Stomach smooth muscle (tissue), 2 donors: ENCODE measurements around the gene TADA2A.

Experiments used
- H3K27ac ChIP-seq: one replicate; pipeline ENCODE4 v1.7.0; 2013; ENCODE audit warnings: mild to moderate bottlenecking, low read length, inconsistent platforms
- H3K27me3 ChIP-seq, 2 donors: one replicate each; pipeline ENCODE4 v1.7.0; 2013; ENCODE audit warnings: low read length in 2 of 2; ENCODE audit not compliant: insufficient read depth in 2 of 2, control insufficient read depth in 1 of 2
- H3K36me3 ChIP-seq, 2 donors: one replicate each; pipeline ENCODE4 v1.7.0; 2013; ENCODE audit warnings: low read length in 2 of 2; ENCODE audit not compliant: control insufficient read depth in 2 of 2, insufficient read depth in 2 of 2
- H3K4me1 ChIP-seq: one replicate; pipeline ENCODE4 v1.7.0; 2013; ENCODE audit warnings: low read length; ENCODE audit not compliant: control insufficient read depth, insufficient read depth
- H3K4me3 ChIP-seq, 2 donors: one replicate each; pipeline ENCODE4 v1.7.0; 2013; ENCODE audit warnings: low read length in 2 of 2
- H3K9ac ChIP-seq, 2 donors: one replicate each; pipeline ENCODE4 v1.7.0; 2013; ENCODE audit warnings: low read length in 2 of 2, mild to moderate bottlenecking in 1 of 2
- H3K9me3 ChIP-seq, 2 donors: one replicate each; pipeline ENCODE4 v1.7.0; 2013; ENCODE audit warnings: low read length in 2 of 2; ENCODE audit not compliant: control insufficient read depth in 2 of 2
- donor health status: healthy.
- donor health status: Pancreatic carcinoma.

Gene TADA2A

DNA sequence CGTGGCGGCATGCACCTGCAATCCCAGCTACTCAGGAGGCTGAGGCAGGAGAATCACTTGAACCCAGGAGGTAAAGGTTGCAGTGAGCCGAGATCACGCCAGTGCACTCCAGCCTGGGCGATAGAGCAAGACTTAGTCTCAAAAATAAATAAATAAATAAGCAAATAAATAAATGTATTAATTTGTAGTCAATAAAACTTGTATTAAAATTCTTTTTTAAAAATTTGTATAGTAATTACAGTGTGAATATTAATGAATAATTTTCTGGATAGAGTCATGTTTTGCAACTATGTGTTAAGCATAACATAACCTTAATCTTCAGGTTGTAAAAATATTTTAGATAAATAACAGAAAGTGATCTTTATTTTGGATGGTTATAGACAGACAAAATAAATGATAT is 55.8 kb downstream of the TADA2A start:
- H3K9me3 ChIP-seq, result no peaks in the 10 kb centered on the region
- H3K4me3 ChIP-seq, result no peak overlapping the region
- peaks cover 11 to 16% of the 10 kb centered on the region in 2 donors for H3K36me3 ChIP-seq
- H3K4me1 ChIP-seq, result no peaks in the 10 kb centered on the region
- H3K27me3 ChIP-seq, result no peaks in the 10 kb centered on the region
- no peak overlapping the region for H3K9ac ChIP-seq
- H3K27ac ChIP-seq, result no peak overlapping the region

DNA sequence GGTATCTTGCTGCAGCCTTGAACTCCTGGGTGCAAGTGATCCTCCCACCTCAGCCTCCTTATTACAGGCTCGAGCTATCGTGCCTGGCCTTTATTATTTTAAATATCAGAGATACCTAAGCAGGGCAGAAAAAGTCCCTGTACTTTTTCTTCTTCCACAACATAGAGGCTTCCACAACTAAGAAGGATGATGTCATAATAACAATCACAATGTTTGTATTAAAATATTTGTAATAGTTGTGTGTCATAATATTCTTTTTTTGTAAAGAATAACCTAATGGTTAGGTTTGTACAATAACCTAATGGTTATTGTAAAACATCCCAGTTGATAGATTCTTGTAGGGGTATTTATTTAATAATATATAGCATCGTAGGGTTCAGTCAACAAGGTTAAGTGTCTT is 56.4 kb downstream of the TADA2A start:
- Histone ChIP-seq H3K27me3 (no peaks in the 10 kb centered on the region), H3K4me1 (no peaks in the 10 kb centered on the region), H3K27ac (no peak overlapping the region), H3K36me3 (peaks cover 11 to 16% of the 10 kb centered on the region in 2 donors), H3K9me3 (no peaks in the 10 kb centered on the region), H3K9ac (no peak overlapping the region), H3K4me3 (no peak overlapping the region)

DNA sequence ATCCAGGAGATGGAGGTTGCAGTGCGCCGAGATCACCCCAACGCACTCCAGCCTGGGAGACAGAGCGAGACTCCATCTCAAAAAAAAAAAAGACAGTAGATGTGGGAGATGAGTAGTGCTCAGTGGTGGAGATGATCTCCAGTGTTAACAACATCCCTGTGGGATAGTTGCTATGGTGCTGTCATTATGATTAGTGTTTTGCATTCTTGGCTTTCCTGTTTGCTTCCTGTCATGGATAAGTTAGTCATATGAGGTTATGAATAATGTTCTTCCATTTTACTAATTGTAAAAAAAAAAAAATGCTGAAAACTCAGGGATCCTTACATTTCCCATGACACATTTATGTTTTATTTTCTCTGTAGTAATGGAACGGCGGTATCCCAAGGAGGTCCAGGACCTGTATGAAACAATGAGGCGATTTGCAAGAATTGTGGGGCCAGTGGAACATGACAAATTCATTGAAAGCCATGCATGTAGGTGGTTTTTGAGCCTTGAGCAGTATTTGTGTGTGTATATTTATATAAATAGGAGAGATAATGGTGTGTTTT is 58.5 kb downstream of the TADA2A start:
- Histone ChIP-seq H3K9me3 (no peaks in the 10 kb centered on the region), H3K4me1 (no peaks in the 10 kb centered on the region), H3K27ac (no peak overlapping the region), H3K27me3 (no peaks in the 10 kb centered on the region), H3K36me3 (peaks cover 7 to 16% of the 10 kb centered on the region in 2 donors), H3K9ac (no peak overlapping the region), H3K4me3 (no peak overlapping the region)

DNA sequence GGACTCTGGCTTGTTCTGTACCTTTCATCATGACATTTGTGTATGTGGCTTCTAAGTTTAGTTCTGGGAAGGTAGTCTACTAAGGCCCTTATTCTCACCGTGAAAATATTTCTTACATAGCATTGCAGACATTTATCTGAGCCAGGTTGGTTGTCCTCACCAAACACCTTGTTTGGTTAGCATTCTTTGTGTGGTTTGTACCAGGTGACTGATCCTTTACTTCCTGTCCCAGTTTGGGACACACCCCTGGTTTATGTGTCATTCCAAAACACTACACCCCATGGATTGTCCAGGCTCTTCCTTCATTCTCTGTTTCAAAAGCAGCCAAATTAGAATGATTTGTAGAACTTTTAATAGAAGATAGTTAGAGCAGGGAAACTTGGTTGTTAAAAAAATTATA is 59.8 kb downstream of the TADA2A start:
- no peaks in the 10 kb centered on the region for H3K27me3 ChIP-seq

DNA sequence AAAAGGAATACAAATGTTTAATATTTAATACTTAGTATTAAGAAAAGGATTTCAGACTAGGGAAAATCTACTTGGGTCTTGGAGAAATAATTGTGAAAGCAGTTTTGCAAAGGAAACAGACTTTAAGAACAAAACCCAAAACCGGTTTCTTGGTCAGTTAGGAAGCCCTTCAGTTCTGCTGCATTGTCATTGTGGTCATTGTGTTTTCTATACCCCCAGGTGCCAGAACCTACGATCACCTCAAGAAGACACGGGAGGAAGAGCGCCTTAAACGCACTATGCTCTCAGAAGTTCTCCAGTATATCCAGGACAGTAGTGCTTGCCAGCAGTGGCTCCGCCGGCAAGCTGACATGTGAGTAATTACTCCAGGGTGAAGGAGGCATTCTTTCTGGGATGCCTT is 63.5 kb downstream of the TADA2A start:
- H3K4me1 ChIP-seq, result no peaks in the 10 kb centered on the region
- H3K27ac ChIP-seq, result no peak overlapping the region
- H3K27me3 ChIP-seq, result no peaks in the 10 kb centered on the region
- no peak overlapping the region for H3K4me3 ChIP-seq
- H3K36me3 ChIP-seq, result peaks cover 27 to 30% of the 10 kb centered on the region in 2 donors
- H3K9ac ChIP-seq, result no peak overlapping the region
- no peaks in the 10 kb centered on the region for H3K9me3 ChIP-seq

More for the DNA sequence above, 59.8 kb downstream of the TADA2A start:
- peaks cover 13 to 18% of the 10 kb centered on the region in 2 donors for H3K36me3 ChIP-seq
- no peaks in the 10 kb centered on the region for H3K4me1 ChIP-seq
- H3K9ac ChIP-seq, result no peak overlapping the region
- H3K4me3 ChIP-seq, result no peak overlapping the region
- no peak overlapping the region for H3K27ac ChIP-seq
- no peaks in the 10 kb centered on the region for H3K9me3 ChIP-seq

DNA sequence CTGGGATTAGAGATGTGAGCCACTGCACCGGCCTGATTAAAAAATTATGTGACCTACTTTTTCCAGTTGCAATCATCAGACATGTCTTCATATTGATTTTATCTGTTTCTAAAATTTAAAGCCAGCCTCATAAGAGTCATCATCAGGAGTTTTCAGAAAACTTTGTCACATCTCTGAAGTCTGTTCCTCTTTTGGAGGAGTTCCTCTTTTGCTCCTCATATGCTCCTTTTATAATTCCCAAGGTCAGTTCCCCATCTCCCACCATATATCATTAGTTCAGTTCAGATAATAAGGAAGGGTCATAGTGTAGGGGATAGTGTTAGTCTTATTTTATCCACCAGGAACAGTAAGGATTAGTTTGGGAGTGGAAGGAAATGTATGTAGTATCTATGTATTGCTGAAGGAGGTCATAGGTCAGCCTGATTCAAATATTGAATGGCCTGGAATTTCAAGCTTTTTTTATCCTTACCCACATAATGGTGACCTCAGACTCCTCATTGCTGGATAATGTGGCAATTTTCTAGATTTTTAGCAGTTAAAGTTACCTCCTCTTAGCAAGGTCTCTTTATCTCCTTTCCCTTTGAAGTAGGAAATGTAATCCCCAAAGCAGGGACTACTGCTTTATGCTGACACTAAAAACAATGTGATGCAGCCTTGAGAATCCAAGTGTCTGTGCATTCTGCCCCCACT is 69.2 kb downstream of the TADA2A start:
- no peaks in the 10 kb centered on the region for H3K9me3 ChIP-seq
- no peaks in the 10 kb centered on the region for H3K27me3 ChIP-seq
- no peak overlapping the region for H3K9ac ChIP-seq
- no peak overlapping the region for H3K27ac ChIP-seq
- peaks cover 34 to 37% of the 10 kb centered on the region in 2 donors for H3K36me3 ChIP-seq
- no peaks in the 10 kb centered on the region for H3K4me1 ChIP-seq
- no peak overlapping the region for H3K4me3 ChIP-seq

DNA sequence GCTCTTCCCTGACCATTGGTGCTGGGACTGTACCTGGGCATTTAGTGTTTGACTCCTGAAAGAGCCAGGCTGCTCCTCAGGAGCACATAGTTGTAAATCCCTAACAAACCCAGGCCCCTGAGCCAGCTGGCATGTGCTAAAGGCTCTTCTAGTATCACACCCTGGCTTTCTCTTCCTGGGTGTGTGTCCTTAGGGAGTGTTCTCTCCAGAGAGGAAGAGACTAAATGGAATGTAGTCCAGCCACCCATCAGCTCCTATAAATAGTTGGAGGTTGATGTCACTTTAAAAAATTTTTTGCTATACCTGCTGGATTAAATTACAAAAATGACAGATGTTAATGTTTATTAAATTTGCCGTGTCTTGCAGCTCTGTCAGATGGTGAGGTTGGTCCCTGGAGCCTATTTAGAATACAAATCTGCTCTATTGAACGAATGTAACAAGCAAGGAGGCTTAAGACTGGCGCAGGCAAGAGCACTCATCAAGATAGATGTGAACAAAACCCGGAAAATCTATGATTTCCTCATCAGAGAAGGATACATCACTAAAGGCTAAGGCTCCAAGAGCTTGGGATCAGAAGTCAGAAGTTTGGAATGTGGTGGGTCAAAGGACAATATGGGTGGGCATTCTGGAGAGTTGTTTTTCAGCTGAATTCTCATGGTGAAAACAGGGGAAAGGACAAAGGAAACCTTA is 69.9 kb downstream of the TADA2A start:
- Histone ChIP-seq H3K36me3 (peaks cover 31 to 36% of the 10 kb centered on the region in 2 donors), H3K9me3 (no peaks in the 10 kb centered on the region), H3K27me3 (no peaks in the 10 kb centered on the region), H3K27ac (no peak overlapping the region), H3K9ac (no peak overlapping the region), H3K4me1 (no peaks in the 10 kb centered on the region), H3K4me3 (no peak overlapping the region)

DNA sequence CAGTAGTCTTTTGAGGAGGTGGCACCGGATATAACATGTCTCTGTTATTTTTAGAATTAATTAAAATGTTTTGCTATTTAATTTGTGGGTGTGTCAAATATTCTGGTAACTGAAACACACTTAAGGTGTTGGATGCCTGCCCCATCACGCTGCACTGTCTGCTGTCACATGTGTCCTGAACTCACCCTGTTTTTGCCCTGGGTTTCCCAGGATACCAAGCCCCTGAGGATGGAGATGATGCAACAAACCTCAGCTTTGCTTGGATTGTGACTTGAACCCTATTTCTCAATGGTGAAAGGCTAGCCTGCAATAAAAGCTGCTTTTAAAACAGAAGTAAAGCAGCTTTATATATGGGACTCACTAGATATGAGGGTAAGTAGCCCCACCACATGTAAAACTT is 71.5 kb downstream of the TADA2A start:
- no peak overlapping the region for H3K27ac ChIP-seq
- peaks cover 4% of the 10 kb centered on the region for H3K4me1 ChIP-seq

DNA sequence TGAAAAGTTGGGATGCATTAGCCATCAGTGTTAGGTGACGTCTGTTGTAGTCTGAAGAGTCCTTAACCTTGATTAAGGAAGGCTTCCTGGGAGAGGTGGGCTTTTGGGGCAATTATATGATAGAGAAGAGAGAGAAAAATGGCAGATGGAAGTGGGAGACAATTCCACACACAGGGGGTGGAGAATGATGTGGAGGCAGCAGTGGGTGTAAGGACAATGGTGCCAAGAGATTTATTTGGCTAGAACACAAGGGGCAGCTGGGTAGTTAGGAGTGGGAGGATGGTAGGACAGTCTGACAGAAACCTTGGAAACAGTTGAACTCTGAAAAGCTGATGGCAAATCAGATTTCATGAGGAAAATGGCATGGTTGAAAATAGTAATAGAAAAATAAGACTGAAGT is 72.3 kb downstream of the TADA2A start:
- Histone ChIP-seq H3K4me3 (no peak overlapping the region), H3K9me3 (no peaks in the 10 kb centered on the region), H3K27me3 (no peaks in the 10 kb centered on the region), H3K9ac (peak overlapping the region in 1 of 2 donors; percentile 13), H3K4me1 (peaks cover 8% of the 10 kb centered on the region), H3K36me3 (peaks cover 23 to 26% of the 10 kb centered on the region in 2 donors), H3K27ac (no peak overlapping the region)

More for the DNA sequence above, 71.5 kb downstream of the TADA2A start:
- Histone ChIP-seq H3K36me3 (peaks cover 30 to 34% of the 10 kb centered on the region in 2 donors), H3K4me3 (no peak overlapping the region), H3K27me3 (no peaks in the 10 kb centered on the region), H3K9me3 (no peaks in the 10 kb centered on the region), H3K9ac (no peak overlapping the region)

DNA sequence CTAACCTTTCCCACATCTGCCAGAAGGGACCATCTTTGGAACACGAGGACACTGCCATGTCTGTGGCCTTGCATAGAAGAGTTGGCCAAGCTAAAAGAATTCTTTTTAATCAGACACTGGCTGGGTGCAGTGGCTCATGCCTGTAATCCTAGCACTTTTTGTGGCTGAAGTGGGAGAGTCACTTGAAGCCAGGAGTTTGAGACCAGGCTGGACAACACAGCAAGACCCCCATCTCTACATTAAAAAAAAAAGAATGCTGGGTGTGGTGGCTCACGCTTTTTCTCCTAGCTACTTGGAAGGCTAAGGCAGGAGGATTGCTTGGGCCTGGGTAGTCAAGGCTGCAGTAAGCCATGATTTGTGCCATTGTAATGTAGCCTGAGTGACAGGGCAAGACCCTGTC is 73.7 kb downstream of the TADA2A start:
- no peak overlapping the region for H3K27ac ChIP-seq
- peaks cover 8% of the 10 kb centered on the region for H3K4me1 ChIP-seq
- H3K9ac ChIP-seq, result no peak overlapping the region
- H3K4me3 ChIP-seq, result no peak overlapping the region
- no peaks in the 10 kb centered on the region for H3K9me3 ChIP-seq
- peaks cover 16 to 21% of the 10 kb centered on the region in 2 donors for H3K36me3 ChIP-seq
- no peaks in the 10 kb centered on the region for H3K27me3 ChIP-seq
